HG03469 (cell line): ENCODE data around the gene SLC26A6.

Source experiments
- ATAC-seq: cut with Tn5 transposase; IDR thresholded peaks from one replicate; pipeline ENCODE4 v1.9.1; 2021; ENCODE audit warnings: mild to moderate bottlenecking, moderate library complexity, moderate number of reproducible peaks; ENCODE audit not compliant: unreplicated experiment

The SLC26A6 gene

GRCh38 chr3:48661501-48662144 lies 26.4 kb upstream of the SLC26A6 start:
- ATAC-seq, result no peak

- ATAC-seq, result no peak
These were observed 25.6 kb upstream of the SLC26A6 start for GRCh38 chr3:48660800-48661400.

GRCh38 chr3:48656841-48657281 lies 21.6 kb upstream of the SLC26A6 start:
- ATAC-seq, result no peak

DNA sequence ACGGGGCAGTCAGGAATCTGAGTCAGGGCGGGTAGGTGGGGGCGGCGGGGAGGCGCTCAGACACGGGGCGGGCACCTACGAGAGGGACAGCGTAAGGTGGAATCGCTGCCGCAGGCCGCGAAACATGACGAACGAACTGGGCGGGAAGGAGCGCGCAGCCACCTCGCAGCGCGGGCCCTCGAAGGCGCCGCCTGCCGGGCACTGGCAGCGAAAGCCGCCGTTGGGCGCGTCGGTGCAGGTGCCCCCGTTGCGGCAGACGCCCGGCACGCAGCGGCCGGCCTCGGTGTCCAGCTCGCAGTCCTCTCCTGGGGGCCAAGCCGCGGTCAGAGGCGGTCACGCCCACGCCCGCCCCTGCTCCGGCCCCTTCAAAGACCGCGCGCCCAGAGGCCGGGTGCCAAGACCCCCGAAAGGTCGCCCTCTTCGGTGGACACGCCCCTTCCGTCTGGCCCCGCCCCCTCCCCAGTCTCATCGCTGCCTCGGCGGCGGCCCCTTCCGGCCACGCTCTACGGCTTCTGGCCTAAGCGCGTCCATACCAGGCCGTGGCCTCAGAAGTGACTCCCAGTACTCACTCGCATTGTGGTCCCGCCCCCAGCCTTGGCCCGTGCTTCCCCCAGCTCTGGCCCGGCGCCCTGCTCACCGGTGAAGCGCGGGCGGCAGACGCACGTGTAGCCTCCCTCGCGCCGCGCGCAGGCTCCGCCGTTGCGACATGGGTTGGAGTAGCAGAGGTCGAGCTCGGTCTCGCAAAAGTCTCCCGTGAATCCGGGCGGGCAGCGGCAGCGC lies 21.0 kb upstream of the SLC26A6 start:
- ATAC-seq, result no peak

GRCh38 chr3:48655606-48656005 lies 20.3 kb upstream of the SLC26A6 start:
- no peak for ATAC-seq

DNA sequence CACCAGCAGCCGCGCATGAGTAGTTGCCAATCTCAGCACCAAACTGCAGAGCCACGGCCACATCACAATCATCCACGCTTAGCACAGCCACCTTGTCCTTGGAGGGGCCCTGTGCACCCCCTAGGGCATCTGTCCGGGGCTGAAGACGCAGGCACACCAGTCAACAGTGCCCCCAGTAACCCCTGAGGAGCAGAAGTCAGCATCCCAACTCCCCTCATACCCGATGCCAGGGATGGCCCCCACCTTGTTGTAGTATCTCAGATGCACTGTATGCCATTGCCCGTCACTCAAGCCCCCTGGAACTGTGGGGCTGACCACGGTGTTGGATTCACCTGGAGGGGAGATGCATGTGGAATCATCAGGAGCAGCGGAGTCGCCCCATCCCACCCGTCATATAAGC lies 19.8 kb upstream of the SLC26A6 start:
- no peak for ATAC-seq

DNA sequence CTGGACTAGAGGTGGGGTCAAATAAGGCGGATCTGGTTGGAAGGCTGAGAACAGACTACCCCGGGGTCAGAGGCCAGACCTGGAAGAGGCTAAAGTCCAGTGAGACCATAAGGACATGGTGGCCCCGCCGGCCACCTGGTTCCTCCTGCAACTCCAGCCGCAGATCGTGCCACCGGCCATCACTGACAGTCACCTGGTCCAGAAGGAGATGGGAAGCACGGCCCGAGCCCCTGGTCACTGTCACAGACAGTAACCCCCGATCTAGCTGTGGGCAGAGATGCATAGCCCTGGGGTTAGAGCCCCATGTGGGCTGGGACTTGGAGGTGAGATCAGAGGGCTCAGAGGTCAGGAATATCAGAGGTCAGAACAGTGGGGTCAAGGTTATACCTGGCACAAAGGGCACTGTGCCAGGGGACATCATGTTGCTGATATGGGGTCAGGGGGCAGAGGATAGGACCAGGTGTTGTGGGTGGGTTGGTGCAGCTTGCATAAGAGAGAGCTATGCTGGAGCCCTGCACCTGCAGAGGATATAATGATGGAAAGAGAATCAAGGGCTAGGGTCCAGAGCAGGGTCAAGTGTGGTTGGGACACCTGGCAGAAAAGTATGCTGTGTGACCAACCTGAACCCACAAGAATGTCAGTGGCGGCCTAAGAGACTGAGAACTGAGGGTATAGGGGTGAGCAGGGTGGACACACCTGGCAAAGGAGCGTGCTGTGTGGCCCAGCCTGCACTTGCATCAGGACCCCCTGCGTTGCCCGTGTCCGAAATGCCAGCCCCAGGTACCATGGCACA lies 17.9 kb upstream of the SLC26A6 start:
- ATAC-seq, result no peak

- no peak for ATAC-seq
These were observed 16.5 kb upstream of the SLC26A6 start for GRCh38 chr3:48651771-48652170.

DNA sequence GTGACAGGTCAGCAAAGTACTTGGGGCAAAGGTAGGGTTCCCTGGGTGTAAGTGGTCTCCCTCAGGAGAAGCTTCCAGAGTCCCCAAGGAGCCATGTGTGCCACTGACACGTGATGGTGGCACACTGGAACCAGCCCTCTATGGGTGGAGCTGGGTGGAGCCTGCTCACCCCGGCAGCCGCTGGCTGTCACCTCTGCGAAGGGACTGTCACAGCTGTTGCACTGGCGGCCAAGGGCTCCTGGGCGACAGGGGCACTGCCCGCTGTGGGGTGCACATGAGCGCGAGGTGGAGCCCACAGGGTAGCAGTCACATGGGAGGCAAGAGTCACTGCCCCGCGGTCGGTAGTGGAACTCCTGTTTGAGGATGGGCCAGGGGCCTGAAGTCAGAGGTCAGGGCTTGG lies 15.5 kb upstream of the SLC26A6 start:
- ATAC-seq, result no peak

DNA sequence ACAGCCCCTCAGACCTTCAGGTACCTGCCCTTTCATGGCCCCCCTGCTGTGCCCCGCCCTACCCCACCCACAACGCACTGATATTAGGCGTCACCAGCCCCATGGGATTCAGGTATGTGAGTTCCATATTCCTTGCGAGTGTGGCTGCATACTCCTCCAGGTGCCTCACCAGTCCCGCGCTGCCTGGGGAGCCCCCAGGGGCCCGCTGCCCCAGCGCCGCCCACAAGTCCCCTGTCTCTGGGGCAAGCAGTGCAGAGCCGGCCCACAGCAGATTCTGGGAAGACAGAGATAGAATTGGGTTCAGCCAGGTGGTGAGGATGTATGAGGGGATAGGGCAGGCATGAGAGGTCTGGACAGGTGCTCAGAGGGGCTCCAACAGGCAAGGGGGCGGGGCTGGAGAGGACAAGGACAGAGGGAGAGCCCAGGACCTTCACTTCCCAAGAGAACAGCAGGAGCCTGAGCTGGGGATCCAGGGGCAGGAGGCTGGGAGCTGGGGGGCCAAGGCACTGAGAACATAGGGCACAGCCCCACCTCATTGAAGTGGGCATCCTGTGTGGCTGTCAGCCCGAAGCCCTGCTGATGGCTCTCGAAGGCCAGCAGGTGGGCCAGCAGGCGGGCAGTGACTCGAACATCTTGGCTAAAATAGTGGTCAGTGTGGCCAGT lies 13.1 kb upstream of the SLC26A6 start:
- no peak for ATAC-seq

GRCh38 chr3:48647714-48648113 lies 12.5 kb upstream of the SLC26A6 start:
- ATAC-seq, result no peak

DNA sequence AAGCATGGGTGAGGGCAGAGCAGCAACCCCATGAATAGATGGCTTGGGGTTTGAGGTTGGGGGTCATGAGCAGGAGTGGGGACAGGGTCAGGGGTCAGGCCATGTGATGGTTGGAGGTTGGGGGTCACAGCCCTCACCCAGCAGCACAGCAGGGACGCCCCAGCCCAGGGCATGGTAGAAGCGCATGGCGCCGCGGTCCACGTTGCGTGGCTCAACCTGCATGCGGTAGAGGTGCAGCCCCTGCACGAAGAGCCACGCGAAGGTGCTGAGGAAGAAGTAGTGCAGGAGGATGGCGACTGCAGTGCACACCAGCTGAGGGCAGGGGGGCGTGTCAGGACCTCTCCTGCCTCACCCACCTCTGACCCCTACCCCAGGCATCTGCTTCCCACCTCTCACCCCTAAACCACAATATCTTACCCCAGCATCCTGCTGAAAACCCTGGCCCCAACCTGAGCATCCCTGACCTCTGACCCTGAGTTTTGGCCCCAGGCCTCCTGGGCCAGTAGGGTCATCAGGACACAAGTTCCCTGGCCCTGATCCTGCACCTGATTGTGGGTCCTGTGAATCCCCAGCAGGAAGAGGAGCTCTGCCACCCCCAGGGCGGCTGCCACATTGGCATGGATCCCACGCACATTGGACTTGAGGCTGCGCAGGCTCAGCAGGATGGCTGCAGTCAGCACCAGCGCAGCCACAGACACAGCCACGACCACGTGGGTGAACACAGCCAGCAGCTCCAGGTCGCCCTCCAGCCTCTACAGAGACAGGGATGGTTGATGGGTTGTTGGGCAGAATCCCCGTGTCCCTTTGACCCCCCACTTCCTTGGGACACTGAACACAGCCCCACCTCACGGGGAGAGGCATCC lies 9.9 kb upstream of the SLC26A6 start:
- ATAC-seq, result no peak

- ATAC-seq, result no peak
These were observed 7.3 kb upstream of the SLC26A6 start for GRCh38 chr3:48642605-48643004.

DNA sequence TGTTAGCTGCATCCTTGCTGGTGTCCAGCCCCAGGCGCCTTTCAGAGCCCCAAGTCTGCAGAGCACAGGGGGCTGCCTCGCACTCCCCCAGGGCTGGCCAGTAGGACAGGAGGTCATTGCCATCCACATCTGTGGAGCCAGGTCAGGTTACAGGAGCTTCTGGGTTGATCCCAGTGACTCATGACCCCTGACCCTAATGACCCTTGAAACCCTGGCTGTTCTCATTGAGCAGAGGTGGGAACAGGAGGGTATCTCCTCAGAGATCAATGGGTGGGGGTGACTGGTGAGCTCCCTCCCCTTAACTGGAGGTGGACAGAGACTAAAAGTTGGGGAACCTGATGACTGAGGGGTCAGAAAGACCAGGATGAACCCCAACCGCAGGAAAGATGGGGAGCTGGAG lies 6.1 kb upstream of the SLC26A6 start:
- no peak for ATAC-seq

- no peak for ATAC-seq
These were observed 4.8 kb upstream of the SLC26A6 start for GRCh38 chr3:48639944-48640606.

DNA sequence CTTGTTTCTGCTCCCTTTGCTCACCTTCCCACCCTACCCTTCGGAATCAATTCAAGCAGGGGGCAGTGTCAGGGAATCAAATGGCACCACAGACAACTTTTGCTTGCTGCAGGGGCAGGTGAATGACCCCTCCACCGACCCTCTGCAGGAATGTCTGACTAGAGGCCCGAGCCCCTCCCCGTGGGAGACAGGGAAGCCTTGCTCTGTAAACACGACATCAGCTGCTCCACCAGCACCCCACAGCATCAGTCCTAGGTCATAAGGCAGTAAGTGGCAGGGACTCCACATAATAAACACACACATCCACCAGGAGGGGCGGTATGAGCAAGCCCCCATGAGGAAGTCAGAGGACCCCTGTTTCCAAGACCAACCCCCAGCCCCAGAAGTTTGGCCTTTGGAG lies 2.0 kb upstream of the SLC26A6 start:
- ATAC-seq, result no peak

DNA sequence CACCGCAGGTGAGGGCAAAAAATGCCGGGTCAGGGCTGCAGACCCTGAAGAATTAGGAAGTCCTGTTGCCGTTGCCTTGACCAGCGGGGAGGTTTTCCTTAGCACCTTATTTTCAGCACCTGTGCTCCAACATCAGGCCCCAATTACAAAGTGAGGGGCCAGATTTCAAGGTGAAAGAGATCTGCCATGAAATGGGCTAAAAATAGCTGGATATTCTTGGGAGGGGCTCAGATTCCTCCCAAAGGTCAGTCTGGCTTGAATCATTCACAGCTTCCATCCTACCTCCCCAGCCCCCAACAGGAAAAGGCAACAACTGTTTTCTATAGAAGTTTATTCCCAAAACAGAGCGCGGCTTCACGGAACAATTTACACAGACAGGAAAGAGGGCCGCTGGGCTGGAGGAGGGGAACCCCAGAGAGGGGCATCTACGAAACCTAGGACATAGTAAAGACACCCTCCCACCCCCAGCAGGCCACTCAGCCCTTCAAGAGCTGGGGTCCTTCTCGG lies 941 bp upstream of the SLC26A6 start:
- ATAC-seq, result no peak

DNA sequence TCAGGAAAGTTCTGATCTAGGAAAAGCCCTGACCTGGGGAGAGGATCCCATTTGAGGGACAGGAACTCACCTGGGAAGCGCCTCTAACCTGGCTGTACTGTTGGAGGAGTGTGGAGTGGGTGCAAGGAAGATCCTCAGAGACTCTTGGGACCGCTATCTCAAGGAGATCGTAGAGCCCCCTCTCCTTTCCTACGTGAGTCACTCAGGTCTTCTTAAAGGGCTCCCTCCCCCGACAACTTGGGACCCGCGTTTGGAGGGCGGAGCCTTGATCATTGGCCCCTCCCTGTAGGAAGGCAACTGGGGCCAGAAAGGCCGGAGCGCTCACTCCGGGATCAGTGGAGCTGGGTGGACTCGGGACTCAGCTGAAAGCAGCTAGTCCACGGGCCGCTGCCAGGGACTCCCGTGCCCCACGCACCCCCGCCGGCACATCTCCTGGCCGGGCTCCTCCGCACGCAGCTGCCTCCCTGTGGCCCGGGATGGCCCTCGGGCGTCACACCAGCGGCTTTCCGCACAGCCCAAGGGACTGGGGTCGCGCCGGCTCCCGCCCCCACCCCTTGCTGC lies 520 bp downstream of the SLC26A6 start:
- no peak for ATAC-seq

DNA sequence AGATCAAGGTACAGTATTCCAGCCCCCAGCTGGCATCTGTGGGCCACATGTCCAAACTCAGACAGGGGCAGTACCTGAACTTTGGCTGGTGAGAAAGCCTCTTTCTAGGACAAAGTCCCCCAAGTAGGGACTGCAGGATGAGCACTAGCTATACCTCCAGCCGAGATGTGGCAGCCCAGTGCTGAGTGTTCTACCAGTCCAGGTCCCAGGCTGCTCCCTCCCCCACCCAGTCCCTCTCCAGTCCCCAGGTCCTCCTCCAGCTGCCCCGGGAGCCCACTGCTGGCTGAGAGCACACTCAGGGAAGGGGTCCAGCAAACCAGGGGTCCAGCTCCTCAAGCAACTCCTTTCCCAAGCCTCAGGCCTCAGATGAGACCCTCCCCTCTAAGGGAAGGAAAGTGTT lies 1.5 kb downstream of the SLC26A6 start:
- ATAC-seq, result no peak
